ENCODE data around the gene MARCHF10. TPM values are rescaled to one million over a fixed set of nuclear protein-coding genes. Genes with fewer than 3 reads are reported as not detected.
"Not testable (repeated sequence)": the region's sequence is repeated elsewhere in the genome, so short reads cannot be mapped to it uniquely, and the experiment has no call there.

The MARCHF10 gene
- total RNA-seq, 2 experiments from 2014 or later = not detected

DNA sequence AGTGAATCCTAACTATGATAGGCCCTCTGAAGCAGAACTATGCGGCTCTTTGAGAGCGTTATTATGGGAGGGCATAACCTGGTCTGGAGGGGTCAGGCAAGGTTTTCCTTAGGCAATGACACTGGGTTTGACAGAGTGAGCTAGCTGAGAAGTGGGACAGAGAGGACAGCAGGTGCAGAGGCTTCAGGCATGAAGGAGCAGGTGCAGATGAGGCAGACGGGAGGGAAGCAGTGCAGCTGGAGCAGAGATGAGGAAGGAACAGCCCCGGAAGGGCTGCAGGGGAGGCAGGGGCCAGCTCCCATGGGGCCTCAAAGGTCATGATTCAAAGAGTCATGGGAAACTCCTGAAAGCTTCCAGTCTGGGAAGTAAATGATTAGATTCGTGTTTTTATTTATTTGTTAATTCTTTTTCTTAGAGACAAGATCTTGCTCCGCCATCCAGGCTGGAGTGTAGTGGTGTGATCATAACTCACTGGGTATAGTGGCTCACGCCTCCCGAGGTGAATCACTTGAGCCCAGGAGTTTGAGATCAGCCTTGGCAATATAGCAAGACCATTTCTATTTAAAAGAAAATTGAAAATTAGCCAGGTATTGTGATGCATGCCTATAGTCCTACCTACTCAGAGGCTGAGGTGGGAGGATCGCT lies 5.4 kb downstream of the MARCHF10 start:
- peaks cover 45% of the 10 kb centered on the region for H3K27me3 Mint-ChIP-seq
- H3K4me3 Mint-ChIP-seq = no peak overlapping the region
- H3K27ac Mint-ChIP-seq = no peak overlapping the region
- DNase-seq = no peak
- H3K4me1 Mint-ChIP-seq = no peaks in the 10 kb centered on the region
- H3K9me3 Mint-ChIP-seq = no peaks in the 10 kb centered on the region
- H3K36me3 Mint-ChIP-seq = no peaks in the 10 kb centered on the region

DNA sequence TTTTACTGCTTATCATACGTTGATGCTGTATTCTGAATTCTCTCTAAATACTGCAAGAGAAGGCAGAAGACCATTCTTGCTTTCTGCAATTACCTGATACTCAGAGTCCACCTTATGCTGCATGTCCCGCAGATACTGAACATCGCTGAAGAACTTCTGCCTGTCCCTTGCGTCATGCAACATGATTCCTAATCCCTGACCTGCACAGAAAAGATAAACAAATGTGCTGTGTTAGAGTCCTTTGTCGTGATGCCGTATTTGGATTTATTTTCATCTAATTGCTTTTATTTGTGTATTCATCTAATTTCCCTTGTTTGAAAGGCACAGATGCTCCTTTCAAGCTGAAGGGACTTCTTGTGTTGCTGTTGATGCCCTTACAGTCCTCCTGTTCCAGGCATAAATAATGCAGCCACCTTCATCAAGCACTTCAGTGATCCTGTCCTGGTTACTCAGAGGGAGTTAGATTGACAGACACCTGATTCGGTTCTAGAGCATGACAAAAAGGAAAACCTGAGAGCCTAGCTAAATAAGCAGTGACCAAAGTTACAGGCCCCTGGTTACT lies 6.5 kb downstream of the MARCHF10 start:
- no peak for DNase-seq
- Mint-ChIP-seq H3K27me3 (peaks cover 37% of the 10 kb centered on the region), H3K27ac (no peak overlapping the region), H3K9me3 (no peaks in the 10 kb centered on the region), H3K4me3 (no peak overlapping the region), H3K4me1 (no peaks in the 10 kb centered on the region), H3K36me3 (no peaks in the 10 kb centered on the region)

DNA sequence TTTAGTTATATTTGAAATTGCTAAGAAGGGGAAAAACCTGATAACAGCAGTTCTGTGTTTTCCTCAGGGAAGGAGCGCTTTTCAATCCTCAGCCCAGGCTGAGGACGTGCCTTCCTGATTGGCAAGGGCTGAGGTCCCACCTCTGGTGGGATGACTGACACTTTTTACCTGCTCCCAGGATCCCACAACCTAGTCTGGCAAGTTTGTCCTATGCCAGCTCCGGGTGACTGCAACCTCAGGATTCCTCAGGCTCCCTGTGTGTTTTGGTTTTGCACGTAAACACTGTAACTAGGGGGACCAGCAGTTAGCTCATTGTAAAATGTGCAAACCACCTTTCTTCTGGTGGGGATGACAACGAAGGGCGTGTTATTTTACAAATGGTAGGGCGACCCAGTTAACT lies 7.5 kb downstream of the MARCHF10 start:
- no peak for DNase-seq
- Mint-ChIP-seq H3K4me1 (no peaks in the 10 kb centered on the region), H3K36me3 (no peaks in the 10 kb centered on the region), H3K9me3 (no peaks in the 10 kb centered on the region), H3K27ac (no peak overlapping the region), H3K4me3 (no peak overlapping the region), H3K27me3 (peaks cover 38% of the 10 kb centered on the region)

DNA sequence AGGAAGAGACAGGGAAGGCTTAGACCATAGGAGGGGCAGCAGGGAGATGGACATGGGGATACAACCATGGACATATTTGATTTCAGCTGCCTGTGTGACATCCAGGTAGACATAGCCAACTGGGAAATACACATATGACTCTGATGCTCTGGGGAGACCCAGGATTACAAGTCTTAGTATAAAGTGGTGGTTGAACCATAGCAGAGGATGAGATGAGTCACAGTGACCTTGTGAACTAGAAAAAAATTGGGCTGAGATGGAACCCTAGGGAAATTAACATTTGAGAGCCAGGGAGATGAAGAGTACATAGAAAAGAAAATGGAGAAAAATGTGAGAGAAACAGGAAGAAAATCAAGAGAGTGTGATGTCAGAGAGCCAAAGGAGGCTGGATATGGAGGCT lies 10.2 kb downstream of the MARCHF10 start:
- Mint-ChIP-seq H3K4me1 (peaks cover 13% of the 10 kb centered on the region), H3K27me3 (peaks cover 31% of the 10 kb centered on the region), H3K36me3 (peaks cover 5% of the 10 kb centered on the region), H3K27ac (no peak overlapping the region), H3K4me3 (no peak overlapping the region), H3K9me3 (peaks cover 7% of the 10 kb centered on the region)
- no peak for DNase-seq

DNA sequence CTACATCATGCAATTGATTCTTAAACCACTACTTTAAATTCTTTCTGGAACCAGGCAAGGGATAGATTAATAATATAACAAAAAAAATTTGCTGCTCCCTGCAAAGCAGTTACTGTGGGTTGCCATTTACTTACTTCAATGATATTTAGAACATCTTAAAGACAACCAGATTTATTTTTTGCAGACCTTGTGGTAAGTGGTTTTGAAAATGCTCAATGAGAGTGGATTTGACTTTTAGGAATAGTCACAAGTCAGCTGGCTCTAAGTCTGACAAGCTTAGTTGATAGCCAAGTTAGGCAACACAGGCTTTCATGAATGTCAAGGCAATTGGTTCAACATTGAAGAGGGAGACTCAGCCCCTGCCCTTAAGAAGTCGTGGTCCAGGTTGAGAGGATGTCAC lies 11.8 kb downstream of the MARCHF10 start:
- Mint-ChIP-seq H3K4me1 (peaks cover 13% of the 10 kb centered on the region), H3K27ac (no peak overlapping the region), H3K27me3 (peaks cover 26% of the 10 kb centered on the region), H3K36me3 (peaks cover 5% of the 10 kb centered on the region), H3K9me3 (peaks cover 7% of the 10 kb centered on the region), H3K4me3 (no peak overlapping the region)
- DNase-seq = no peak

DNA sequence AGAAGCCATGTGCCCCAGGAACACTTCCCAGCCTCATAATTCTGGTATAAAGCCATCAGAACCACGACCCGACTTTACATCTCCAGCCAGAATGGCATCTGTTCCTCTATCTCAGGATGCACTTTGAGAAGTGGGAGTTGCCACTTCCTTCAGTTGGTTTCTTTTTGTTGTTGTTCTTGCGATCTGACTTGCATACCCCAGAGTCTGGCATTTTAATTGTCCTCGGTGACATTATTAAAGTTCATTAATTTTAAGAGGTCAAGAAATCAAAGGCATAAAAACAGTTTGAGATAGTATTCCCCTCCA lies 13.5 kb downstream of the MARCHF10 start:
- H3K4me1 Mint-ChIP-seq = peaks cover 13% of the 10 kb centered on the region

DNA sequence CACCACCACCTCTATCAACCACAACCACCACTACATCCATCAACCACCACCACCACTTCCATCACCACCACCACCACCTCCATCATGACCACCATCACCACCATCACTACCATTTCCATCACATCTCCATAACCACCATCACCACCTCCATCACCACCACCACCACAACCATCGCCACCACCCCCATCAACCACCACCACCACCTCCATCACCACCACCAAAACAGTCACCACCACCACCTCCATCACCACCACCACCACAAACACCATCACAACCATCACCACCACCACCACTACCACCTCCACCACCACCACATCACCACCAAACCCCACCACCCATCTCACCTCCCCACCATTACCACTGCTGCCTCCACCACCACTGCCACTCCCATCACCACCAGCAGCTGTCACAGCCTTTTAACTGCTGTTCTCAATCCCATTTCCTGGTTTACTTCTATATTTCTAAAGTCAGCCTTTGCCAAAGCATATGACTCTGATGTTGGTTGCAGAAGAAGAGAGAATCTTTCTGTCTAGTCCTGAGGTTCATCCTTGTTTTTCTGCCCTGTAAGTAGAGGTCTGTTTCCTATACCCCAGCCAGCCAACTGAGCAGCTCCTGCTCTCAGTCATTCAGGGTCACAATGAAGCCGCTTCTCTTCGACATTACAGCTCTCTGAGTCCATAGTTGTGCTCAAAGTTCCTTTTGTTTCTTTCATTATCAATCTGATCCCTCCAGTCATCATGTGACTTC lies 14.0 kb downstream of the MARCHF10 start:
- H3K27ac Mint-ChIP-seq = peak overlapping the region; percentile 18
- H3K27me3 Mint-ChIP-seq = peaks cover 34% of the 10 kb centered on the region
- H3K4me1 Mint-ChIP-seq = peaks cover 13% of the 10 kb centered on the region
- peaks cover 7% of the 10 kb centered on the region for H3K9me3 Mint-ChIP-seq
- H3K36me3 Mint-ChIP-seq = peaks cover 5% of the 10 kb centered on the region
- peak overlapping the region; percentile 43 for H3K4me3 Mint-ChIP-seq
- DNase-seq = no peak

More for the DNA sequence above, 13.5 kb downstream of the MARCHF10 start:
- DNase-seq = no peak
- Mint-ChIP-seq H3K27ac (peak overlapping the region; percentile 18), H3K36me3 (peaks cover 5% of the 10 kb centered on the region), H3K9me3 (peaks cover 7% of the 10 kb centered on the region), H3K27me3 (peaks cover 34% of the 10 kb centered on the region), H3K4me3 (peak overlapping the region; percentile 43)

DNA sequence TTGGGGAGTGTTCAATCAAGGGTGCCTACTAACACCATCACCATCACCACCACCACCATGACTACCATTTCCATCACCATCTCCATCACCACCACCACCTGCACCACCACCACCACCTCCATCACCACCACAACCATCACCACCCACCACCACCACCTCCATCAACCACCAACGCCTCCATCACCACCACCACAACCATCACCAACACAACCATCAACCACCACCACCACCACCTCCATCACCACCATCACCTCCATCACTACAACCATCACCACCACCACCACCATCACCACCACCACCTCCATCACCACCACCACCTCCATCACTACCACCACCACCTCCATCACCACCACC lies 15.7 kb downstream of the MARCHF10 start:
- H3K27me3 Mint-ChIP-seq = peaks cover 30% of the 10 kb centered on the region
- H3K9me3 Mint-ChIP-seq = peaks cover 7% of the 10 kb centered on the region
- no peak for DNase-seq
- H3K4me1 Mint-ChIP-seq = peaks cover 13% of the 10 kb centered on the region
- peaks cover 5% of the 10 kb centered on the region for H3K36me3 Mint-ChIP-seq
- H3K27ac Mint-ChIP-seq = no peak overlapping the region
- H3K4me3 Mint-ChIP-seq = no peak overlapping the region

DNA sequence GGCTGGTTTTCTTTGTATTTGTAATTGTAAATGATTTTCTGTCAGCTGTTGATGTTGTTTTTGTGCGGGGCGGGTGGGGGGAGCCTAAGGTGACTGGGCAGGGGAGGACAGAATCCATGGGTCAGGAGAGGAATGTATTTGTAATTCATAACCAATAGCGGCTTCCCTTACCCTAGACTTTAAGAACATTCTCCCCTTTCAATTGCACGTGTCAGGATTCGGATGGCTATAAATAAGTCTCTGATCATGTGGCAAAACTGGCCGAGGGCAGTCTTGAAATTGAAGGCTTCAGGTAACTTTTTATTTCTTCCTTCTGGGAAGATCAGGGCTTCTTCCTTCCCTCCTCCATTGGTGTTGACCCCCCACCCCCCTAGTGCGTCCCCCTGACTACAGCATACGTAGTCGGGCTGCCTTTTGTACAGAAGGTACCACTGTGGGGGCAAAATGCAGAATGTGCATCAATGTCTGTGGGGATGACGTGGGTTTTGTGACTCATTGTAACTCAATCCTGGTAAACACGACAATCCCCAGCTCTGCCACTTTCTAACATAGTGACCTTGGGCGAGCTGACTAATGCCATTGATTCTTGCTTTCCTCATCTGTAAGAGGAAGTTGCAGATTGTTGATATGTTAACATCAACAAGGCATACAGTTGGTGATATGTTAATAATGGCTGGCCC lies 16.2 kb downstream of the MARCHF10 start:
- H3K27me3 Mint-ChIP-seq = peaks cover 30% of the 10 kb centered on the region
- peaks cover 5% of the 10 kb centered on the region for H3K36me3 Mint-ChIP-seq
- H3K9me3 Mint-ChIP-seq = peaks cover 7% of the 10 kb centered on the region
- no peak overlapping the region for H3K4me3 Mint-ChIP-seq
- no peak overlapping the region for H3K27ac Mint-ChIP-seq
- H3K4me1 Mint-ChIP-seq = peaks cover 13% of the 10 kb centered on the region
- no peak for DNase-seq

DNA sequence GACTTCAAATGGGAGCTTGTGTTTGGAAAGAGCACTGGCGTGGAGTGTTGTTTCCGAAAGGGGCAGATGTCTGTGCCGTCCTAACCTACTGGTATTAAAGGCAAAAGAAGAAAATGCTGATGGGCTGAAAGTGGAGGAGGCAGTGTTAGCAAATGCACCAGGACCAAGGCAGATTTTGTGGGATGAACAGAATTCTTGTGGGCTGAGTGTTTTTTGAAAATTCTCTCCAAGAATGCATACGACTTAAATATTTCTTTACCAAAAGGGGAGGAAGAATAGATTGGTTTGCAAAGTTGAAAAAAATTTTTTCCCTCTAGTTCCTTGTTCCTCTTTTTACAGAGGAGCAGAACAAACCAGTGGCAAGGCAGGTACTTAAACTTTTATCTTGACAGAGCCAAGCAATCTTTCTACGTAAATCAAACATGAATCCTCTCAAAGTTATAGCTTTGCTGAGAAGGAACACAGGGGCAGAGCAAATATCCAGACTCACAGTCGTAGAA lies 16.8 kb downstream of the MARCHF10 start:
- Mint-ChIP-seq H3K27ac (no peak overlapping the region), H3K4me3 (no peak overlapping the region), H3K4me1 (peaks cover 13% of the 10 kb centered on the region), H3K27me3 (peaks cover 28% of the 10 kb centered on the region), H3K36me3 (peaks cover 5% of the 10 kb centered on the region), H3K9me3 (peaks cover 7% of the 10 kb centered on the region)
- no peak for DNase-seq

DNA sequence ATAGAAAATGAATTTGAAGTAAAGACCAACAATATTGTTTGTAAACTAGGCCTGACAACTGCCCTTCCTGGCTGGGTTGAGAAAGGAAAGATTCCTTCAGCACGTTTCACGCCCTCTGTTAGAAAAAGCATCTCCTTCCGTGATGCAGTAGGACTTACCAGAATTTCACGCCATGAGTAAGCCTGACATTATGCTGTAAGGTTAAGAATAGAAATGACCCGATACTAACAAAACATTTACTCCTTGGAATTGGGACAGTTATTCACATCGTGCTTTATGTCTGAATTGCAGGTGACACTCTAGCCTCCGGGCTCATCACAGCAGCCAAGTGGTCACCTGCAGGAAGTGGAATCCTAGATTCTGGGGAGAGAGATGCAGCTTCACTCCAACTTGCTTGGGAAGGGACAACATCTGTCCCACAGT lies 17.5 kb downstream of the MARCHF10 start:
- H3K9me3 Mint-ChIP-seq = peaks cover 8% of the 10 kb centered on the region
- H3K27me3 Mint-ChIP-seq = peaks cover 21% of the 10 kb centered on the region
- no peak for DNase-seq
- peaks cover 5% of the 10 kb centered on the region for H3K36me3 Mint-ChIP-seq
- H3K4me3 Mint-ChIP-seq = no peak overlapping the region
- H3K27ac Mint-ChIP-seq = no peak overlapping the region
- H3K4me1 Mint-ChIP-seq = peaks cover 13% of the 10 kb centered on the region

DNA sequence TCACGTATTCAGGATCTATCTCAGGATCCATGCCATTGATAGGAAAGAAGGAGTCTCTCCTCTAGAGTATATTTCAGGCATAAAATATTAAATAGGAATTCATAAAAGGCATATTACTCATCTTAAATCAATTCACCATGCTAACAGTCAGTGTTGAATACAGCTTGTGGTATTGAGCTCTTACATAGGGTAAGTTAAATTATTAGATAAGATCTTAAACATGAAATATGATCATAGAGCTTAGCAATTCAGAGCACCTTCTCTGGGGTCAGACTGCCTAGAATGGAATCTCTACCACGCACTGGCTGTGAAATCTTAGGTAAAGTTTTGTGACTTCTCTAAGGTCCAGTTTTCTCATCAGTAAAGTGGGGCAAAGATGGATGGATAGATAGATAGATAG lies 20.7 kb downstream of the MARCHF10 start:
- Mint-ChIP-seq H3K4me1 (no peaks in the 10 kb centered on the region), H3K36me3 (no peaks in the 10 kb centered on the region), H3K9me3 (peaks cover 14% of the 10 kb centered on the region), H3K27ac (no peak overlapping the region), H3K27me3 (peaks cover 23% of the 10 kb centered on the region), H3K4me3 (no peak overlapping the region)
- DNase-seq = no peak

DNA sequence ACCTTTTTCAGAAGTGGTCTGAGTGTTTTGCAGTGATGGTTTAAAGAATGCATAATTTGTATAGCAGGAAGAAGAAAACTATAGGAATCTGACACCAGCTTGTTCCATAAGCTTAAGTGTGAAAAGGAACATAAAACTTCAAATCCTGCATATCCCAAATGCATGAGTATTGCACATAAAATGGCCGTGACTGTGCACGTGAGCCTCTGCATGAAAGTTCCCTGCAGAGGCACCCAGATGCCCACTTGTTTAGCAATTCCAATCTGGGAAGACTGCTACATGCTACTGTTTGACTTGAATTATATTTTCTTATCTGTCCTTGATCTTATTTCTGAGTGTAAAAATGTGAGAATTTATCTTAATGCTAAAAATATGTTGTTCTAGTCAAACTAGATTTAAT lies 21.5 kb downstream of the MARCHF10 start:
- Mint-ChIP-seq H3K27me3 (peaks cover 23% of the 10 kb centered on the region), H3K36me3 (no peaks in the 10 kb centered on the region), H3K4me1 (no peaks in the 10 kb centered on the region), H3K27ac (no peak overlapping the region), H3K9me3 (peaks cover 14% of the 10 kb centered on the region), H3K4me3 (no peak overlapping the region)
- no peak for DNase-seq

DNA sequence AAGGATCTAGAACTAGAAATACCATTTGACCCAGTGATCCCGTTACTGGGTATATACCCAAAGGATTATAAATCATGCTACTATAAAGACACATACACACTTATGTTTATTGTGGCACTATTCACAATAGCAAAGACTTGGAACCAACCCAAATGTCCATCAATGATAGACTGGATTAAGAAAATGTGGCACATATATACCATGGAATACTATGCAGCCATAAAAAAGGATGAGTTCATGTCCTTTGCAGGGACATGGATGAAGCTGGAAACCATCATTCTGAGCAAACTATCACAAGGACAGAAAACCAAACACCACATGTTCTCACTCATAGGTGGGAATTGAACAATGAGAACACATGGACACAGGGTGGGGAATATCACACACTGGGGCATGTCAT lies 22.1 kb downstream of the MARCHF10 start:
- not testable (repeated sequence) for DNase-seq, H3K4me3 Mint-ChIP-seq, H3K27ac Mint-ChIP-seq, H3K36me3 Mint-ChIP-seq, H3K4me1 Mint-ChIP-seq
- Mint-ChIP-seq H3K9me3 (peaks cover 14% of the 10 kb centered on the region), H3K27me3 (peaks cover 19% of the 10 kb centered on the region)

DNA sequence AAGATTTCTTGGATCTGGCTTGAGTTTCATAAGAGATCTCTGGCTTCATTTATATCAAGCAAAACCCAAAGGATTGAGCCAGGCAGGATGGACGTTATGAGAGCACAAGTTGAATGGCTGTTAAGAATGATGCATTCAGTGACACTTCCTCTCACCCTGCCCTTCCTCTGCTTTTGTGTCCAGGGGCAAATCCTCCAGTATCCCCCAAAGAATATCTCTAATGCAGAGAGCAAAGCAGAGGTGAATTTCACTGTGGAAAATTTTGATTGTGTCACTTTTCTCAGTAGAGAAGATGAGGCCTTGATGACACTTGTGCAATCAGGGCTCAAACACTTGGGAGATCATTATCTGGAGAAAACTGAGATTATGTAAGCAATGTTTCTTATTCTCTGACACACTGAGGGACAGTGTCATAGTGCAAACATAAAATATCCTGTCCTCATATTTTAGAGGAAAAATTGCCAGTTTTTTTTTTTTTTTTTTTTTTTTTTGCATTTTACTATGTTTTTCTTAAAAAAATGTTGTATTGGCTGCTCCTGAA lies 25.3 kb downstream of the MARCHF10 start:
- H3K9me3 Mint-ChIP-seq = peaks cover 14% of the 10 kb centered on the region
- DNase-seq = no peak
- no peak overlapping the region for H3K27ac Mint-ChIP-seq
- H3K27me3 Mint-ChIP-seq = peaks cover 11% of the 10 kb centered on the region
- no peak overlapping the region for H3K4me3 Mint-ChIP-seq
- no peaks in the 10 kb centered on the region for H3K36me3 Mint-ChIP-seq
- no peaks in the 10 kb centered on the region for H3K4me1 Mint-ChIP-seq
